Naive thymus-derived CD4-positive, alpha-beta T cell (primary cell): ENCODE results near the gene SLC44A5. TPM values are rescaled to one million over a fixed set of nuclear protein-coding genes. Genes with fewer than 3 reads are reported as not detected.

Experiments used
- ATAC-seq: fragments of 150-1000 bp; cut with Tn5 transposase; 2 replicates; pipeline ENCODE4 v1.10.0; 2021; ENCODE audit warnings: mild to moderate bottlenecking, moderate library complexity
- CTCF ChIA-PET: fragments of 350-600 bp; sonication (Branson Sonifier 250); formaldehyde crosslinking; loops from one replicate; lab custom pipeline; 2021; ENCODE audit warnings: antibody characterized with exemption; lab: Charles Lee
- POLR2A ChIA-PET: fragments of 350-600 bp; sonication (Branson Sonifier 250); formaldehyde crosslinking; loops from one replicate; lab custom pipeline; 2021; ENCODE audit warnings: antibody characterized with exemption, inconsistent platforms; lab: Charles Lee
- DNase-seq, 9 donors: peaks; one replicate each; pipeline versions ENCODE4 v3.0.0 to v3.0.0-alpha.2; 2020 to 2022; ENCODE audit warnings: mixed read lengths in 1 of 9
- H3K27ac ChIP-seq: one replicate; pipeline ENCODE4 v1.7.0; 2013; ENCODE audit warnings: mild to moderate bottlenecking, low read depth, low read length, moderate library complexity
- H3K27me3 ChIP-seq, 2 donors: one replicate each; pipeline ENCODE4 v1.7.0; 2013; ENCODE audit warnings: low read length in 2 of 2, mild to moderate bottlenecking in 2 of 2, moderate library complexity in 2 of 2; ENCODE audit not compliant: control insufficient read depth in 2 of 2, insufficient read depth in 2 of 2
- H3K36me3 ChIP-seq, 3 experiments: 1 replicate in 2 of 3; 2 replicates in 1 of 3; pipeline ENCODE4 v1.7.0; 2013; ENCODE audit warnings: low read length in 3 of 3, mild to moderate bottlenecking in 3 of 3, moderate library complexity in 1 of 3; ENCODE audit not compliant: insufficient read depth in 3 of 3, control insufficient read depth in 2 of 3
- H3K4me1 ChIP-seq, 2 donors: one replicate each; pipeline ENCODE4 v1.7.0; 2013; ENCODE audit warnings: low read length in 2 of 2, mild to moderate bottlenecking in 2 of 2, moderate library complexity in 1 of 2; ENCODE audit not compliant: control insufficient read depth in 2 of 2, insufficient read depth in 2 of 2
- H3K4me3 ChIP-seq: 2 replicates; pipeline ENCODE4 v1.7.0; 2013; ENCODE audit warnings: mild to moderate bottlenecking, low read length
- H3K9me3 ChIP-seq, 3 experiments: 1 replicate in 2 of 3; 2 replicates in 1 of 3; pipeline ENCODE4 v1.7.0; 2013; ENCODE audit warnings: low read length in 3 of 3; ENCODE audit not compliant: control insufficient read depth in 2 of 3
- H3K27ac Mint-ChIP-seq, 9 donors: one replicate each; pipeline ENCODE4 v1.8.0; 2020 to 2022; ENCODE audit warnings: mixed read lengths in 9 of 9, mild to moderate bottlenecking in 8 of 9, moderate library complexity in 5 of 9, inconsistent platforms in 2 of 9
- H3K27me3 Mint-ChIP-seq, 5 donors: one replicate each; pipeline ENCODE4 v1.8.0; 2021 to 2022; ENCODE audit warnings: mixed read lengths in 5 of 5, mild to moderate bottlenecking in 1 of 5
- H3K36me3 Mint-ChIP-seq, 5 donors: one replicate each; pipeline ENCODE4 v1.8.0; 2020 to 2022; ENCODE audit warnings: mixed read lengths in 5 of 5, mild to moderate bottlenecking in 3 of 5, inconsistent platforms in 1 of 5
- H3K4me1 Mint-ChIP-seq, 7 donors: one replicate each; pipeline ENCODE4 v1.8.0; 2020 to 2022; ENCODE audit warnings: mixed read lengths in 7 of 7, mild to moderate bottlenecking in 3 of 7, inconsistent platforms in 1 of 7
- H3K4me3 Mint-ChIP-seq, 10 donors: one replicate each; pipeline ENCODE4 v1.8.0; 2020 to 2022; ENCODE audit warnings: mild to moderate bottlenecking in 10 of 10, mixed read lengths in 10 of 10, moderate library complexity in 6 of 10, inconsistent platforms in 2 of 10
- H3K9me3 Mint-ChIP-seq, 11 donors: one replicate each; pipeline ENCODE4 v1.8.0; 2020 to 2022; ENCODE audit warnings: mixed read lengths in 11 of 11, mild to moderate bottlenecking in 4 of 11, inconsistent platforms in 1 of 11, moderate library complexity in 1 of 11
- intact Hi-C, 2 donors: fragments of 100-400 bp; cut with micrococcal nuclease; formaldehyde crosslinking; loops; one replicate each; pipeline ENCODE4 v1.15.1; 2023
- polyA plus RNA-seq, 2 donors: library from polyadenylated mRNA; unstranded; fragments of 300-500 nt; fragmentation: Illumina TruSeq; gene quantifications; one replicate each; pipeline ENCODE4 v1.2.3, GENCODE V29; 2021
- total RNA-seq, 6 experiments: library from RNA in 5 of 6; stranded (reverse) in 5 of 6; gene quantifications; 1 replicate in 5 of 6; 2 replicates in 1 of 6; pipeline ENCODE4 v1.2.3 and lab custom pipeline; 2021 to 2026

The SLC44A5 gene
- total and polyA plus RNA-seq, 7 experiments from 2014 or later: 0.92 to 6.0 (median 3.0) TPM; not detected in 3

- H3K36me3 ChIP-seq: no peaks in the 10 kb centered on the region
- intact Hi-C loops: no loop called here
- DNase-seq (no peak), ATAC-seq (no peak)
- ChIA-PET POLR2A (no interaction called here), CTCF (no interaction called here)
- no peak overlapping the region for H3K27ac Mint-ChIP-seq
- peaks cover 0 to 6% (median 0%) of the 10 kb centered on the region in 11 donors for H3K9me3 Mint-ChIP-seq
- no peaks in the 10 kb centered on the region for H3K27me3 ChIP-seq
- H3K4me1 ChIP-seq: no peaks in the 10 kb centered on the region
- no peak overlapping the region for H3K4me3 Mint-ChIP-seq
- no peaks in the 10 kb centered on the region for H3K9me3 ChIP-seq
- no peak overlapping the region for H3K4me3 ChIP-seq
- H3K27me3 Mint-ChIP-seq: no peaks in the 10 kb centered on the region
- H3K4me1 Mint-ChIP-seq: no peaks in the 10 kb centered on the region
- H3K27ac ChIP-seq: no peak overlapping the region
- no peaks in the 10 kb centered on the region for H3K36me3 Mint-ChIP-seq
These were observed 305.9 kb downstream of the SLC44A5 start for GRCh38 chr1:75305061-75305460.

GRCh38 chr1:75293270-75293669 is 317.6 kb downstream of the SLC44A5 start:
- POLR2A ChIA-PET: no interaction called here
- no peak overlapping the region for H3K27ac ChIP-seq
- Mint-ChIP-seq H3K9me3 (peaks cover 0 to 17% (median 0%) of the 10 kb centered on the region in 11 donors), H3K27ac (no peak overlapping the region), H3K36me3 (no peaks in the 10 kb centered on the region), H3K27me3 (peaks cover 0 to 17% (median 3%) of the 10 kb centered on the region in 5 donors), H3K4me1 (no peaks in the 10 kb centered on the region), H3K4me3 (no peak overlapping the region)
- no peaks in the 10 kb centered on the region for H3K9me3 ChIP-seq
- H3K4me1 ChIP-seq: no peaks in the 10 kb centered on the region
- no peaks in the 10 kb centered on the region for H3K36me3 ChIP-seq
- CTCF ChIA-PET: no interaction called here
- H3K4me3 ChIP-seq: no peak overlapping the region
- no peaks in the 10 kb centered on the region for H3K27me3 ChIP-seq
- ATAC-seq (no peak), DNase-seq (no peak)
- intact Hi-C loops: no loop called here

GRCh38 chr1:75292013-75292412 is 318.9 kb downstream of the SLC44A5 start:
- Histone ChIP-seq H3K27ac (no peak overlapping the region), H3K27me3 (no peaks in the 10 kb centered on the region), H3K36me3 (no peaks in the 10 kb centered on the region), H3K4me3 (no peak overlapping the region), H3K4me1 (no peaks in the 10 kb centered on the region), H3K9me3 (no peaks in the 10 kb centered on the region)
- ATAC-seq: no peak
- Mint-ChIP-seq H3K9me3 (peaks cover 0 to 25% (median 4%) of the 10 kb centered on the region in 11 donors), H3K27me3 (peaks cover 0 to 20% (median 3%) of the 10 kb centered on the region in 5 donors), H3K4me3 (no peak overlapping the region), H3K36me3 (no peaks in the 10 kb centered on the region), H3K4me1 (no peaks in the 10 kb centered on the region), H3K27ac (no peak overlapping the region)
- DNase-seq: no peak
- intact Hi-C loops: no loop called here
- ChIA-PET POLR2A (no interaction called here), CTCF (no interaction called here)

- Histone ChIP-seq H3K27me3 (no peaks in the 10 kb centered on the region), H3K36me3 (no peaks in the 10 kb centered on the region), H3K4me1 (no peaks in the 10 kb centered on the region), H3K4me3 (no peak overlapping the region), H3K9me3 (no peaks in the 10 kb centered on the region), H3K27ac (no peak overlapping the region)
- DNase-seq (no peak), ATAC-seq (no peak)
- H3K27ac Mint-ChIP-seq: no peak overlapping the region
- peaks cover 0 to 6% (median 0%) of the 10 kb centered on the region in 11 donors for H3K9me3 Mint-ChIP-seq
- peaks cover 0 to 4% (median 3%) of the 10 kb centered on the region in 5 donors for H3K27me3 Mint-ChIP-seq
- intact Hi-C loops: no loop called here
- POLR2A ChIA-PET: no interaction called here
- H3K36me3 Mint-ChIP-seq: no peaks in the 10 kb centered on the region
- CTCF ChIA-PET: interaction anchor here (2.3 kb wide), 1 partner anchor 10 kb away, joined by 11 read pairs; no protein-coding TSS in a partner anchor
- no peaks in the 10 kb centered on the region for H3K4me1 Mint-ChIP-seq
- no peak overlapping the region for H3K4me3 Mint-ChIP-seq
These were observed 334.5 kb downstream of the SLC44A5 start for GRCh38 chr1:75276385-75276784.

- Mint-ChIP-seq H3K9me3 (peaks cover 0 to 2% (median 0%) of the 10 kb centered on the region in 11 donors), H3K27ac (no peak overlapping the region), H3K4me3 (no peak overlapping the region), H3K4me1 (no peaks in the 10 kb centered on the region), H3K36me3 (no peaks in the 10 kb centered on the region), H3K27me3 (peaks cover 0 to 4% (median 3%) of the 10 kb centered on the region in 5 donors)
- no peaks in the 10 kb centered on the region for H3K36me3 ChIP-seq
- ATAC-seq (no peak), DNase-seq (no peak)
- H3K27ac ChIP-seq: no peak overlapping the region
- intact Hi-C loops: no loop called here
- ChIA-PET CTCF (interaction anchor here (2.3 kb wide), 1 partner anchor 9 kb away, joined by 11 read pairs; no protein-coding TSS in a partner anchor), POLR2A (no interaction called here)
- H3K27me3 ChIP-seq: no peaks in the 10 kb centered on the region
- no peaks in the 10 kb centered on the region for H3K4me1 ChIP-seq
- no peak overlapping the region for H3K4me3 ChIP-seq
- H3K9me3 ChIP-seq: no peaks in the 10 kb centered on the region
These were observed 335.3 kb downstream of the SLC44A5 start for GRCh38 chr1:75275631-75276030.

GRCh38 chr1:75274920-75275506 is 335.9 kb downstream of the SLC44A5 start:
- ChIA-PET CTCF (no interaction called here), POLR2A (no interaction called here)

GRCh38 chr1:75273110-75273509 is 337.8 kb downstream of the SLC44A5 start:
- Histone ChIP-seq H3K27me3 (no peaks in the 10 kb centered on the region), H3K27ac (no peak overlapping the region), H3K36me3 (no peaks in the 10 kb centered on the region), H3K4me1 (no peaks in the 10 kb centered on the region), H3K4me3 (no peak overlapping the region), H3K9me3 (no peaks in the 10 kb centered on the region)
- H3K4me1 Mint-ChIP-seq: no peaks in the 10 kb centered on the region
- ChIA-PET POLR2A (no interaction called here), CTCF (interaction anchor here (0.6 kb wide), 1 partner anchor 1193 kb away, joined by 3 read pairs; no protein-coding TSS in a partner anchor)
- no peak overlapping the region for H3K27ac Mint-ChIP-seq
- intact Hi-C loops: no loop called here
- H3K27me3 Mint-ChIP-seq: peaks cover 0 to 4% (median 3%) of the 10 kb centered on the region in 5 donors
- no peaks in the 10 kb centered on the region for H3K36me3 Mint-ChIP-seq
- no peak for DNase-seq
- peaks cover 0 to 2% (median 0%) of the 10 kb centered on the region in 11 donors for H3K9me3 Mint-ChIP-seq
- no peak for ATAC-seq
- no peak overlapping the region for H3K4me3 Mint-ChIP-seq

More at GRCh38 chr1:75274920-75275506, 335.9 kb downstream of the SLC44A5 start:
- peaks cover 0 to 2% (median 0%) of the 10 kb centered on the region in 11 donors for H3K9me3 Mint-ChIP-seq
- Histone ChIP-seq H3K27ac (no peak overlapping the region), H3K36me3 (no peaks in the 10 kb centered on the region), H3K4me1 (no peaks in the 10 kb centered on the region), H3K27me3 (no peaks in the 10 kb centered on the region), H3K9me3 (no peaks in the 10 kb centered on the region), H3K4me3 (no peak overlapping the region)
- no peak overlapping the region for H3K27ac Mint-ChIP-seq
- no peak overlapping the region for H3K4me3 Mint-ChIP-seq
- DNase-seq (no peak), ATAC-seq (no peak)
- H3K36me3 Mint-ChIP-seq: no peaks in the 10 kb centered on the region
- H3K4me1 Mint-ChIP-seq: no peaks in the 10 kb centered on the region
- H3K27me3 Mint-ChIP-seq: peaks cover 0 to 4% (median 3%) of the 10 kb centered on the region in 5 donors
- intact Hi-C loops: no loop called here
